Endothelial cell of umbilical vein (primary cell): ENCODE results near the gene OTOS. TPM values are rescaled to one million over a fixed set of nuclear protein-coding genes. Genes with fewer than 3 reads are reported as not detected.

ENCODE experiments used
- BruUV-seq: library from RNA; stranded (reverse); fragments of 400-500 nt; replicated peaks from 2 replicates; lab custom pipeline; 2021; lab: Mats Ljungman, UMichigan
- CTCF ChIA-PET: fragments of 300-600, 350-600 bp; sonication (Branson Sonifier 250); formaldehyde crosslinking; loops from one replicate; lab custom pipeline; 2021; ENCODE audit warnings: antibody characterized with exemption, inconsistent platforms; lab: Charles Lee
- POLR2A ChIA-PET: fragments of 300-600, 350-600 bp; sonication (Branson Sonifier 250); formaldehyde crosslinking; loops from one replicate; lab custom pipeline; 2021; ENCODE audit warnings: antibody characterized with exemption, inconsistent platforms; lab: Charles Lee
- DNase-seq: peaks from one replicate; pipeline ENCODE4 v3.0.0-alpha.2; 2011; ENCODE audit warnings: low read depth, low spot score
- FAIRE-seq: peaks from 2 replicates; lab custom pipeline; 2011; peaks lifted over from hg19 to GRCh38; lab: Jason Lieb, UNC
- H2AFZ ChIP-seq: 2 replicates; pipeline ENCODE4 v1.6.0; 2012; ENCODE audit warnings: low read depth, low read length, control low read depth, inconsistent platforms
- H3K27ac ChIP-seq: 2 replicates; pipeline ENCODE4 v1.5.1; 2011; ENCODE audit warnings: low read depth, mild to moderate bottlenecking, control low read depth, low read length, moderate library complexity; ENCODE audit not compliant: insufficient read depth
- H3K27me3 ChIP-seq, 2 experiments: 2 replicates each; pipeline versions ENCODE4 v1.6.0 to v1.6.1; 2011; ENCODE audit warnings: low read length in 2 of 2, mixed read lengths in 1 of 2; ENCODE audit not compliant: control insufficient read depth in 2 of 2, insufficient read depth in 2 of 2
- H3K36me3 ChIP-seq, 2 experiments: 2 replicates in 1 of 2; 3 replicates in 1 of 2; pipeline ENCODE4 v1.5.1; 2011; ENCODE audit warnings: low read length in 2 of 2, mild to moderate bottlenecking in 1 of 2, moderate library complexity in 1 of 2; ENCODE audit not compliant: control insufficient read depth in 2 of 2, insufficient read depth in 2 of 2; ENCODE audit errors: extremely low read depth in 1 of 2
- H3K4me1 ChIP-seq: 3 replicates; pipeline ENCODE4 v1.5.1; 2011; ENCODE audit warnings: mild to moderate bottlenecking, low read length; ENCODE audit not compliant: control insufficient read depth, insufficient read depth; ENCODE audit errors: extremely low read depth
- H3K4me2 ChIP-seq: 2 replicates; pipeline ENCODE4 v1.6.1; 2011; ENCODE audit warnings: low read length, control low read depth, mixed read lengths; ENCODE audit not compliant: insufficient read depth
- H3K4me3 ChIP-seq, 3 experiments: fragments of 200-600 bp in 1 of 3; sonication (generic), shearing (Covaris generic) in 1 of 3; replicated peaks in 1 of 3; 2 replicates each; pipeline ENCODE4 v1.5.1; 2011 to 2016; ENCODE audit warnings: control low read depth in 3 of 3, low read length in 3 of 3, mild to moderate bottlenecking in 2 of 3, inconsistent platforms in 1 of 3, low read depth in 1 of 3, moderate library complexity in 1 of 3; ENCODE audit not compliant: insufficient read depth in 1 of 3
- H3K79me2 ChIP-seq: 2 replicates; pipeline ENCODE4 v1.6.0; 2012; ENCODE audit warnings: low read length, inconsistent platforms; ENCODE audit not compliant: control insufficient read depth, insufficient read depth
- H3K9ac ChIP-seq: replicated peaks from 2 replicates; pipeline ENCODE3; 2011; ENCODE audit warnings: low read length, control low read depth; ENCODE audit not compliant: insufficient read depth; ENCODE audit errors: extremely low read depth
- H3K9me1 ChIP-seq: replicated peaks from 3 replicates; pipeline ENCODE4 v1.6.0; 2011; ENCODE audit warnings: mild to moderate bottlenecking, low read length; ENCODE audit not compliant: control insufficient read depth, insufficient read depth; ENCODE audit errors: extremely low read depth
- H3K9me3 ChIP-seq: replicated peaks from 2 replicates; pipeline ENCODE4 v1.5.1; 2012; ENCODE audit warnings: low read length, inconsistent platforms; ENCODE audit not compliant: control insufficient read depth, insufficient read depth
- H4K20me1 ChIP-seq: replicated peaks from 2 replicates; pipeline ENCODE3; 2011; ENCODE audit warnings: mild to moderate bottlenecking, low read length; ENCODE audit not compliant: control insufficient read depth, insufficient read depth; ENCODE audit errors: extremely low read depth
- MYC ChIP-seq: IDR thresholded peaks from one replicate; pipeline ENCODE4 v1.6.1; 2011; ENCODE audit warnings: mild to moderate bottlenecking, low read depth, low read length
- dilution Hi-C: fragments of 300-500 bp; cut with MboI; formaldehyde crosslinking; loops from one replicate; pipeline ENCODE4 v1.15.0; 2019; ENCODE audit warnings: low sequenced_read_pairs; ENCODE audit not compliant: extremely low pct_ligation_motif_present
- intact Hi-C: fragments of 100-400 bp; cut with micrococcal nuclease; formaldehyde crosslinking; loops from one replicate; pipeline ENCODE4 v1.10.0; 2022
- polyA plus RNA-seq, 4 experiments: library from polyadenylated mRNA; depleted of rRNA in 3 of 4; stranded (reverse) in 3 of 4; unstranded in 1 of 4; fragments of >200 nt; gene quantifications; 2 replicates each; pipeline versions ENCODE4 v1.2.1 to v1.2.3, GENCODE V29; 2011 to 2012; ENCODE audit warnings: missing spikeins in 1 of 4
- total RNA-seq: library from RNA; stranded (reverse); gene quantifications from 2 replicates; pipeline ENCODE4 v1.2.3, GENCODE V29; 2021

OTOS gene
- total and polyA plus RNA-seq, 2 donors (not counting 3 experiments of a cell fraction or from before 2014, with no cell fraction given) = not detected

GRCh38 chr2:240172071-240172895 is 31.8 kb upstream of the OTOS start:
- peaks cover 0 to 2% of the 10 kb centered on the region in 2 experiments for H3K27me3 ChIP-seq
- POLR2A ChIA-PET = no interaction called here
- no peak overlapping the region for H3K27ac ChIP-seq
- BruUV-seq = no TSS peak
- FAIRE-seq = no peak
- no peak overlapping the region for H3K4me3 ChIP-seq
- intact Hi-C loops = no loop called here
- no peak overlapping the region for H3K4me2 ChIP-seq
- no peaks in the 10 kb centered on the region for H3K4me1 ChIP-seq
- dilution Hi-C loops = no loop called here
- H3K79me2 ChIP-seq = no peaks in the 10 kb centered on the region
- H4K20me1 ChIP-seq = no peaks in the 10 kb centered on the region
- no peaks in the 10 kb centered on the region for H3K9me1 ChIP-seq
- TF ChIP-seq MYC = no peak
- no peaks in the 10 kb centered on the region for H3K36me3 ChIP-seq
- no peak overlapping the region for H2AFZ ChIP-seq
- H3K9ac ChIP-seq = no peak overlapping the region
- no peaks in the 10 kb centered on the region for H3K9me3 ChIP-seq
- no peak for DNase-seq
- CTCF ChIA-PET = no interaction called here

GRCh38 chr2:240170883-240171282 is 30.4 kb upstream of the OTOS start:
- peaks cover 0 to 2% of the 10 kb centered on the region in 2 experiments for H3K27me3 ChIP-seq
- FAIRE-seq (no peak), DNase-seq (no peak)
- H3K4me1 ChIP-seq = no peaks in the 10 kb centered on the region
- no peaks in the 10 kb centered on the region for H3K79me2 ChIP-seq
- H3K4me3 ChIP-seq = no peak overlapping the region
- no peaks in the 10 kb centered on the region for H3K36me3 ChIP-seq
- H2AFZ ChIP-seq = no peak overlapping the region
- TF ChIP-seq MYC = no peak
- intact Hi-C loops = no loop called here
- no peaks in the 10 kb centered on the region for H4K20me1 ChIP-seq
- CTCF ChIA-PET = interaction anchor here (1.1 kb wide), 1 partner anchor 19 kb away, joined by 4 read pairs; no protein-coding TSS in a partner anchor
- no peak overlapping the region for H3K4me2 ChIP-seq
- no peak overlapping the region for H3K9ac ChIP-seq
- no peak overlapping the region for H3K27ac ChIP-seq
- POLR2A ChIA-PET = no interaction called here
- dilution Hi-C loops = no loop called here
- no peaks in the 10 kb centered on the region for H3K9me1 ChIP-seq
- H3K9me3 ChIP-seq = no peaks in the 10 kb centered on the region
- BruUV-seq = no TSS peak
